Measurements from ENCODE around the gene GEN1.
A peak's percentile ranks its signal among the peaks of the same experiment; 100 is the strongest.

Gene GEN1

DNA sequence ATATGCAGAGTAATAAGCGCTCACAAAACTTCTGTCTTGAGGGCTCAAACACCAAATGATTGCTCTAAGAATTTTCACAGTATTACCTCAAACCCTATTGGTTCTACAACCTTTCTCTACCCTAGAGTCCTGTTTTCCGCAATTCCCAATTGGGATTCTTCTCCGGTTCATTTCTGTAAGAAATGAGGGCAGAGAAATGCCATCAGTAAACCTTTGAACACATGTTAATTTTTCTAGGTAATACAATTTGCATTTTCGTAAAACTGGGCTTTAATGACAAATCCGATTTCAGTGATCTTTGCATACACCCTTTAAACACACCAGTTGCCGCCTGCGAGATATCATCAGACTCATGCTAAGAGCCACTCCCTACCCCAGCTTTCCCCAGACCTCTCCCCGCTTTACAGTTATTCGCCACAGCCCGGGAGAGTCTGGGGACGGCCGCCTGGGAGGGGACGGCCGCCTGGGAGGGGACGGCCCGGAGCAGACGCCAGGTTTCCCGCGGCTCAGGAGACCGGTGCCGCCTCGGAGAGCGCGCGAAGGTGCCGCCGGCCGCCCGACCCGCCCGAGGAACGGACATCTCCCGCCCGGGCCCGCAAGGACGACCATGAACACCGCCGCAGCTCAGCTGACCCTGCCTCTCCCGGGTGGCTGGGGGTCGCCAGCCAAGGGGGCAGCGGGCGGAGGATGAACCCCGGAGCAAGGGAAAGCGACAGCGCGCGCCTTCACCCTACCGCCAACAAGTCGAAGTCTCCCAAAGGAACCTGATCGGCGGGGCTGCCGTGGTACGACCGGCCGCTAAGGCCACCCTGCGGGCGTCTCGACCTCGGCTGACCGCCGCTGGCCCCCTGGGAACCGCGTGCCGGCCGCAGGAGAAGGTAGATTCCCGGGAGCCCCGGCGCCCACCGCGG is 791 bp upstream of the GEN1 start:
- no peak for FAIRE-seq

DNA sequence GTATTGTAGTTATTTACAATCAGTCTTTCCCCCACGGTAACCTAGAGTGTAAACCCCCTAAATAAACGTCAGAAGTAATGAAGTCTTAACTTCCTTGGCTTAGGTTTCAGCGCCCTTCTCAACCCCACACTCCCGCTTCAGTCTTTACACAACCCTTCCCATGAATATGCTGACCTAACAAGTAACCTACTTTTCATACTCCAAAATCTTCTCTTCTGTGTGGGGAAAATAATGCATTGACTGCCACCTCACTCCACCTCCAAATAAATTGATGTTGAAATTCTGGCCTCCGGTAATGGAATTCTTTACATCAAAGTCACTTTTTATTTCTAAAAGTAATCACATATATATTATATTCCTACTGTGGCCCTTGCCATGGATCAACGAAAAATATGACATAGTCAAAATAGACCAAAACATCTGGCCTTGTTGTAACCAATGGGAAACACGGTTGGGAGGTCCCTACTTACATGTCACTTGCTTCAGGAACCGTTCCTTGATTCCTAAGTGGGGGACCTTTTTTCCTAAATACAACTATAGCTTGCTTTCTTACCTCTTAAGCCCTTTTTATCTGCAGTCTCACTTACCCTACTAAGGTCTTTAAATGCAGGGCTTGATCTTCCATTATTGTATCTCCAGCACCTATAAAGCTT is 961 bp downstream of the GEN1 start:
- no peak for FAIRE-seq

DNA sequence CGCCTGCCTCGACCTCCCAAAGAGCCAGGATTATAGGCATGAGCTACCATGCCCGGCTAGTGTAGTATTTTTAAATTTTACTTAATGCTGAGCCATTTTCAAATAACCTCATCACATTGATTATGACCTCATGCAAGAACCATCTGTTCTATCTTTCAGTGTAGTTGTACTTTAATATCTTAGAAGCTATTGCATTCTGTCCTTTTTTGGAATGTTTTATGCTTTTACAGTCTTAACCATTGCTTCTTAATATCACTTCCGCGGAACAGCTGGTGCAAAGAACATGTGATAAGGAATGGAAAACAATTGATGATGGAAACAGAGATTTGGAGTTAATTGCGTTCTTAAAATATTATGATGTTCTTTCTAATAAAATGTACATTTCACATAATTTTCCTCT is 2.7 kb downstream of the GEN1 start:
- no peak for FAIRE-seq

DNA sequence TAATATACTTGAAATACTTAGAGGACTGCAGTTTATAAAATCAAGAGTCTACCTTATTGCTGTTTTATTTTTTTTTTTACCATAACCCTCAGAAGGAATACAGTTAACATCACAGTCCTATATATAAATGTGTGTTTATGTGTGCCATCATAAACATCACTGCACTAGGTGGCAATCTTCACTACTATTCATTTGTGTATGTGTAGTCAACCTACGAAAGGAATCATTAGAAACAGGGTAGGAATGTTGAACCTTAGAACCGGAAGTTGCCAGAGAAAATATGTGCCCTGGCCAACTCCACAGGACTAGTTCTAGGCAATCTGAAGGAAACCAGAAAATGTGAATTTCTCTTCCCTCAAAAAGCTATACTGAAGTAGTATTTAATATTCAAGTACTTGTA is 3.4 kb downstream of the GEN1 start:
- no peak for FAIRE-seq

DNA sequence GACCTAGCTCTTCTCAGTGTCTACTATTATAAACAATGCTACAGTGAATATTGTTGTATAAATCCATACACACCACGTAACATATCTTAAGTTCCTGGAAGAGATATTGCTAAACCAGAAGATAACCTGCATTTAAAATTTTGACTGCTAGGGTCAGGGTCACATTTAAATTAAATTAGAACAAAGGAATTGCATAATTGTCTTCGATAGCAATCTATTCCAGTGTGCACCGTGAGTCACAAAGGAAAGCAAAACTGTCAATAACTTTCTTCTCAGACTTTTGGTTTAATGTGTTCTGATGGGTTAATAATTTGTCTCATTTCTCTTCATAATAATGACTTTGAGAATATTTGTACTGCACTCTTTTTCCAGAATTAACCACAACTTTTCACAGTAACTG is 4.2 kb downstream of the GEN1 start:
- no peak for FAIRE-seq

DNA sequence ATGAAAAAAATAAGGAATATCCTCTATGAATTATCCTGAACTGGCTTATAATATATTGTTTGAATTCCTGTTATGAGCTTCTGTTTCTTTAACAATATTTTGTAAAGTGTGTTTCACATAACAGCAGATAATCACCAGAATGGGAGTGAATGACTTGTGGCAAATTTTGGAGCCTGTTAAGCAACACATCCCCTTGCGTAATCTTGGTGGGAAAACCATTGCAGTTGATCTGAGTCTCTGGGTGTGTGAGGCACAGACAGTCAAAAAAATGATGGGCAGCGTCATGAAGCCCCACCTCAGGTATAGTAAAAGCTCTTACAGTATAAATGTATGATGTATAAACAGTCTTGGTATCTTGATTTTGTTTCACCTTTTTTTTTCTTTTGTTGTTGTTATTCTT is 5.9 kb downstream of the GEN1 start:
- FAIRE-seq: no peak

DNA sequence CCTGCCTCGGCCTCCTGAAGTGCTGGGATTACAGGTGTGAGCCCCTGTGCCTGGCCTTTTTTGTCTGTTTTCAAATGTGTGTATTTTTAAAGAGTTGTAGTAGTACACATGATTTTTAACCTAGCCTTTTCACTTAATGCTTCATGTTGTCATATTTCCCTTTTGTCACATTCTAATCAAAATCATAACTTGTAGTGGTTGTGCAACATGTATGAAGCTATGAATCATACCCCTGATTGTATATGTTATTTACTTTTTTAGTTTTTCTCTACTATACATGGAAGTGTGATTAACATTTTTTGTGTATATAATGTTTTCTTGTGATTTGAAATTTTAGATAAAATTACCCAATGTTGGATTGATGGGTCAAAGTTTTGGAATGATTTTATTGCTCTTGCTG is 8.5 kb downstream of the GEN1 start:
- peak; percentile 36 for FAIRE-seq

DNA sequence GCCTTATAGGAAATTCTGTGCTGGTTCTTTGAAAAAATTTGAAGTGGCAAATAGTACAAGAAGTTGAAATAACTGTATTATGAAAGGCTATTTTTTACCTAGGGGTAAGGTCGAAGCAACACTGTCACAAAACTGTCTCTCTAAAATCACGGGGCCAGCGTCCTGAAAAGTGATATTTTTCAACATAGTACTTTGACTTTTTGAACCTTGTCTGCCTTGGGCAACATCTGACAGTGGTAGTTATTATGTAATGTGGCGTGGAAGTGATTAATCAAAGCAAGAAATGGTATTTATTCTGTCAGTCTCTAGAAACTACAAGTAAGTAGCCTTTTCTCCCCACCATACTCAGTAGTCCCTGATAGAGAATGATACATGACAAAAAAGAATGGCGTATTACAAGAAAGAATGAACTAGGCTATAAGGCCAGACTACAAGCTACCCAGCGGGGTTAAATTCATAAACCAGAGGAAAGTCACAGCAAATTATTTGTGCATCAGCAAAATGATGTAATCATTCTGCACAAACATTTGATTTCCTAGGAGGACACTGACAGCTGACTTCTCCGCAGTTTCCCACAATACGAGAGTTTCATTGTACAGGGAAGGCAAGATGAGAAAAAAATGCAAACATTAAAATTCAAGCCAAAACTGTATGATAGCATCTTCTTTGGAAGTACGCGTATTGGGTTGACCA is 9.8 kb downstream of the GEN1 start:
- no peak for FAIRE-seq

DNA sequence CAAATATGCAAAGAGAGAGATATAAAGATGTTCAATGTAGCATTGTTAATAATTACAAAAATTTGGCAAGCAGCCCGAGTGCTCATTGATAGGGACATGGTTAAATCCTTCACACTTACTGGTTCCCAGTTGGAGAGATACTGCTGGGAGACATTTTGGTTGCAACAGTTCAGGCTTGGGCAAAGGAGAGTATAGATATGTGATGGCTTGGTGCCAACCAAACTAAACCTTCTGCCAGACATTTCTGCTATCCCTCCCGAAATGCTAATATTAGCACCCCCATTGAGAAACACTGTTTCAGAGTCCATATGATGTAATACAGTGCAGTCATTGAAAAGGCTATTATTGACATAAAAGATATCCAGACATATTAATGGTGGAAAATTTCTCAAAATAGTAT is 11.5 kb downstream of the GEN1 start:
- FAIRE-seq: no peak

DNA sequence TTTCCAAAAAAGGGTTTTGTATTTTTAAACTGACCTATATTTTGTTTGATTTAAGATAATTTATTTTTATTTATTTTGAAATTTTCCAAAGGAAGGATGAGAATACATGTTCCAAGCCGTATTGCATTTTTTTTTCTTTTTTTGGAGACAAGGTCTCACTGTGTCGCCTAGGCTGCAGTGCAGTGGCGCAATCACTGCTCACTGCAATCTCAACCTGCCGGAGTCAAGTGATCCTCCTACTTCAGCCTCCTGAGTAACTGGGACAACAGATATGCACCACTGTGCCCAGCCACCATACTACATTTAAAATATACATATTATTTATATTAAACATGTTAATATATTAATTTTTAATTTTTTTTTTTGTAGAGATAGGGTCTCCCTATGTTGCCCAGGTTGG is 15.0 kb downstream of the GEN1 start:
- FAIRE-seq: no peak

DNA sequence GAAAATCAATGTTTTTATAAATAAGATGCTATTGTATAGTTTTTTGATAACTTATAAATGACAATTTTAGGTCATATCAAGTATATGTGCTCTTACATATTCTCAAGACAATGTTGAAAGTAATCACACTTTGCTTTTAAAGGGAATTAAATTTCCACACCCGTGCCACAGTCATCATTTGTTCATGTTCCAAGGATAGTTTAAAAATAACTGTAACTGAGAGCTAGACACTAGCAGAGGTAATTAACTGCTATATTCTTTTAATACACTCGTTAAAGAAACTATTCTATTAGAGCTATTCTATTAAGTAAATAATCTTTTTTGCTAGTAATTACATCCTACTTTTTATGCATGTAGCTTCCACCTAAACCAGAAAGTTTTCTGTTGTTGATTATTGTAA is 18.0 kb downstream of the GEN1 start:
- FAIRE-seq: no peak

DNA sequence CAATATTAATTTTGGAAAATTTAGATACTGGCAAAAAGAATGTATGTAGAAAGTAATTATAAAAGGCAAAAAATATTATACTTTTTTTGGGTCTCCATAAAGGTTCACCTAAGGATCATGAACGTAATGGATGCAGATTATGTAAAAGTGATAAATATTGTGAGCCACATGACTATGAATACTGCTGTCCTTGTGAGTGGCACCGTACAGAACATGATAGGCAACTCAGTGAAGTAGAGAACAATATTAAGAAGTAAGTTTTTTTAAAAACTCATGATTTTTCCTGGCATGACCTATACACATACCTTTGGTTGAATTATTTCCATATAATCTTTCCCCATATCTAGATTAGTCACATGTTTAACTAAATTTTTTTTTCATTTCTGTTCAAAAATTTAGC is 18.6 kb downstream of the GEN1 start:
- no peak for FAIRE-seq

DNA sequence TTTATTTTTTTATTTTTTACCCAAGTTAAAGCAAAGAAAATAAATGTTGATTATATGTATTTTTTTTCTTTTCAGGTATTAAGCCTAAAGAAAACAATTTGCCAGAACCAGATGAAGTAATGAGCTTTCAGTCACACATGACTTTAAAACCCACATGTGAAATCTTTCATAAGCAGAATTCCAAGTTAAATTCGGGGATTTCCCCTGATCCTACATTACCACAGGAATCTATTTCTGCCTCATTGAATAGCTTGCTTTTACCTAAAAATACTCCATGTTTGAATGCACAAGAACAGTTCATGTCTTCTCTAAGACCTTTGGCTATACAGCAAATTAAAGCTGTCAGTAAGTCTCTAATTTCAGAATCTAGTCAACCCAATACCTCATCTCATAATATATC is 26.6 kb downstream of the GEN1 start:
- no peak for FAIRE-seq

DNA sequence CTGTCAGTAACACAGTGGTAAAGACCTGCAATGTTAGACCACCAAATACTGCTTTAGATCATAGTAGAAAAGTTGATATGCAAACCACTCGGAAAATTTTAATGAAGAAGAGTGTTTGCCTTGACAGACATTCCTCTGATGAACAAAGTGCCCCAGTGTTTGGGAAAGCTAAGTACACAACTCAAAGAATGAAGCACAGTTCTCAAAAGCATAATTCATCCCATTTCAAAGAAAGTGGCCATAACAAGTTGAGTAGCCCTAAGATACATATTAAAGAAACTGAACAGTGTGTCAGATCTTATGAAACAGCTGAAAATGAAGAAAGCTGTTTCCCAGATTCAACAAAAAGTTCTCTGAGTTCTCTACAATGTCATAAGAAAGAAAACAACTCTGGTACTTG is 27.5 kb downstream of the GEN1 start:
- no peak for FAIRE-seq

DNA sequence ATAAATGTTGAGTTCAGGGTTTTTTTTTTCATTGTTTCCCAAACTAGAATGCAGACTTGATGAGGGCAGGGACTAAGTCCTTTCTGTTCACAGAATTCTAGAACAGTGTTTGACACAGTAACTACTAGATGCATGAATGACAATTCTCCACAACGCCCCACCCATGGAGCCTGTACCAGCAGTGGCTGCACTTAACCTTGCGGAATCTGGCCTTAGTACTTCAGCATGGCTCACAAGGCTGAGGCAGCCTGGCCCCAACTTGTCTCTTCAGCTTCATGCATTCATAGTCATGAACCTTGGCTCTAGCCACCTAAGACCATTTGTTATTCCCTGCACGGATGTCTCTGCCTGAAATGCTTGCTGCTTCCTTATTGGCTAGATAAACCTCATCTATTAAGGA is 32.8 kb downstream of the GEN1 start:
- no peak for FAIRE-seq

DNA sequence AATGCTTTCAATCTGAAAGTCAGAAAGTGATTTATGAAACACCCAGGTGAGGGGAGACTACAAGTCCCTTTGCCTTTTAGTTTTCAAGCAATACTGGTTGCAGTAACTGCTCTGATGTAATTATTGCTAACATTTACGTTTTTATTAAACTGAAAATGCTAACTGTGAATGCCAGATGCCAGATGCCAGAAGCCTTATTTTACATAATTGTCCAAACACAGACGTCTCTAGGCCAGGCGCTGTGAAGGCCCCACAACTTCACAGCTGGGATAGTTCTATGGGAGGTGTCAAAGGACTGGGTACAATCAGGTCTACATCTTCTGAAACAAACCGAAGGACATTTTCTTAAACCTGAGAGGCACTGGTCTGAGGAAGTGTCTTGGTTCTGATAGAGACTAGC is 34.8 kb downstream of the GEN1 start:
- FAIRE-seq: no peak

DNA sequence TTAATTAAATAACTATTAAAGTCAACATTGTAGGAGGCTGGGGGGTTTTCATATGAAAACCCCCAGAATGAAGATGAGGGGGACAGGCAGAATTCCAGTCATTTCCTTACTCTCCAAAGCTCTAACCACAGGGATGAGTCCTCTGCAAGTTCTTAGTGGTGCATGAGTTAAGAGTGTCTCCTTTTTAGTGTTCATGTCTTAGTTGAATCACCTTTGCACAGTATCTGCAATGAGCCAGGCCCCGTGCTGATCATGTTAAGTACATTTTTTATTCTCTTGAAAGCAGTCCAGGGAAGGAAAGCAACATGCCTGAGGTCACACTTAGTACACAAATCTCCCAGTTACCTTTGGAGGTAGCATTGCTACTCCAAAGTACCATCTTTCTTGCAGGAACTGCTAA is 36.6 kb downstream of the GEN1 start:
- no peak for FAIRE-seq

DNA sequence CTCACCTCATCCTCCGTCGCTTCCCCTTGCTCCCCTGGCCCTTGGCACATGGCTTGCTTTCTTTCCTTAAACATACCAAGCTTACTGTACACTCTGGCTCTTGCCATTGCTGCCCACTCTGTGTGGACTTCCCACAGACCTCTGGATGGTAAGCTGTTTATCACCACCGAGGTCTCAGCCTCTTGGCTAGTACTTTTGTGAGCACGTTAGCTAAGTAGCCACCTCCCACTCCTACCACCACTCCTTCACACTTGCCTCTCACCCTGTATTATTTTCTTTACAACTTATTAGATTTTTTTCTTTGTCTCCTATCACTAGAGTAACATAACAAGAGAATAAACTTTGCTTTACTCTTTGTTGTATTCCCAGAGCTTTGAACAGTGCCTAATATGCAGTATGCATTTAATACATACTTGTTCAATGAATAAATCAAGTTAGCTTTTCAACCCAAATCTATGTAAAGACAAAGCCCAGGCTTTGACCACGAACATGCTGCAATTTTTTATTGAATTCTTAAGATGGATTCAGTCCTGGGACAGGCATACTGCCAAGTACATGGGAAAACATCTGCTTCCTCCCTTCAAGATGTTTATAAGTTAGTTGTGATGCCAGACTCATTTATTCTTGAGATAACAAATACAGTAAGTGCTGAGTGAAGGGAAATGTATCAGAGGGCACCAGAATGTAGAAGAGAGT is 37.3 kb downstream of the GEN1 start:
- FAIRE-seq: no peak

DNA sequence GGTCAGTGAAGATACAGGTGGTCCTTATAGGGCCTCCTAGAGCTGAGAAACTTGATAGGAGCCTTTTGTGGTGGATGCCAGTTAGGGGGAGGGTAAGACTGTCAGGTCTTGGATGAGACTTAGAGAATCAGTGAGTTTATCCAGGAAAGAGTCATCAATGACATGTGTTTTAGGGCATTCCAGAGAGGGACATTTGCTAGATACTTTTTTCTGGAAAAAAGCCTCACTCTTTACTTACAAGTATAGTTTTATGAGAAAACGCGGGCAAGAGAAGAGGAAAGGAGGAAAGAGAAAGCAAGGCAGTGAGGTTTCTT is 37.8 kb downstream of the GEN1 start:
- FAIRE-seq: no peak

DNA sequence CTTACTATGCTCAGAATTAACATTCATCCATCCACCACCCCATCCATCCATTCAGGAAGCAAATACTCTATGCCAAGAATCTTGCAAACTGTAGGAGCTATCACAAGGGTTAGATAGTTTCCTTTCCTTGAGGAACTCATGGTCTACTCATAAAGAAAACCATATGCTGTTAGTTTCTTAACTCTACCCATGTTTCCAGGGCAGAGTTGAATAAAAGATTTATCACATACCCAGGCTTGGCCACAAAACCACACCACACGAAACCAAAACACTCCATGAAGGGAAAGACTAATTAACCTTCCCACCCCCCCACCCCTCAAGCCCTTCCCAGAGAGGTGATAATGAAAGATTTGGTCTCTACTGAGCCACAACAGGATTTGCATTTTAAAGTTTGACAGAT is 38.6 kb downstream of the GEN1 start:
- no peak for FAIRE-seq

DNA sequence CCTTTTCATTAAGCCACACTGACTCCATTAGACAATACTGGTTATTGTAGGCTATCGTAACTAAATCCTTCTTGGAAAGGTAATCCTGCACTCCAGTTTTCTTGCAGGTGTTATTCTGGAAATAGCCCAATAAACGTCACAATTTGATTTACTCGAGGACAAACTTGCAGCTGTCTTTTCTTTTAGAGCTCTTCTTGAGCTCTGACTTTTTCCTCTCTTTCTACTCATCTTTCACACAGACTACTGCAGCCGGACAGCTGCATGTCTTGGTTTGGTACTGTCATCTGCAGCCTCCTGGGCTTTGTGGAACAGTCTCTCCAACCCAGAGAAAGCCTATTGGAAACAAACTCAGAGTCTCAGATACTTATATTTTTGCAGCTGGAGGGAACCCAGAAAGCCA is 39.4 kb downstream of the GEN1 start:
- no peak for FAIRE-seq

DNA sequence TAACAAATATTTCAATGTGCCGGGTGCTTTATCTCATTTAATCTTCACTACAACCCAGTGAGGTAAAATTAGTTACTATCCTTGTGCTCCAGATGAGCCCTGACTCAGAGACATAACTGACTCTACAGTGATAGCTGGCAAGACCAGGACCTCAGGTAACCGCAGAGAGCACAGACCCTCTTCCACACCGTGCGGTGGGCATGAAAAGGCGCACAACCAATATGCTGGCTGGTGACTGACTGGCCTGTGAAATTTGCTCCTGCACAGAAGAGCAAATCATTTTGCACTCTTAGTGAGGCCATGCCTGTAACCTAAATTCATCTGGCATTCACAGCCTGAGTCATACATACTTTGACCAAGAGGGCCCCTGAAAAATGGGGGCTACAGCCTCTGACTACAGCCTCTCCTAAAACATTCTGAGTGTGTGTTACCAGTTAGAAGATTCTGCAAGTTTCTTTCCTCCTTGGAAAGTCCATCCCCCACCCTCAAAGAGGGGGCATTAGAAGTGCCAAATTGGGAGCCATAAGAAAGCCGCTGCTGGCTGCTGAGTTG is 39.9 kb downstream of the GEN1 start:
- no peak for FAIRE-seq

DNA sequence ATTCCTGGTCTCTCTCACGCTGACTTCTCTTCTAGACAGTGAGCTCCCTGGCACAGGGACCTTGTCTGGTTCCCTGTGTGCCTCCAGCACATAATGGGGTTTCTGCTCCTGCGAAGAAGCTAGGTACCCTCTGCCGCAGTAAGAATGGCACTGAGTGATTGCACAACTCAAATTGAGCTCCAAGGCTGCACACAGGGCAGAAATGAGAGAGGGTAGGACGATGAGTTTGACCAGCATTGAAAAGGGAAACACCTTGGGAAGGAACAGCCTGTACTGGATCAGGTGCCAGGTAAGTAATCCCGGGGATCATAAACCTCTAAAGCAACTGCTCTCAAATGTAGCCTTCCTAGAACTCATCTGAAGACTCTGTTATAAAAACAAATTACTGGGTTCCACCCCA is 41.4 kb downstream of the GEN1 start:
- no peak for FAIRE-seq

All from colon (tissue), 2 donors.